Cortex of kidney (tissue), 1 donor: ENCODE data around the gene CSNK1G1.
"Not testable (repeated sequence)": the region's sequence is repeated elsewhere in the genome, so short reads cannot be mapped to it uniquely, and the experiment has no call there.

ENCODE experiments used
- DNase-seq: peaks from one replicate; lab custom pipeline; 2025; lab: John Stamatoyannopoulos, UW

CSNK1G1 gene

DNA sequence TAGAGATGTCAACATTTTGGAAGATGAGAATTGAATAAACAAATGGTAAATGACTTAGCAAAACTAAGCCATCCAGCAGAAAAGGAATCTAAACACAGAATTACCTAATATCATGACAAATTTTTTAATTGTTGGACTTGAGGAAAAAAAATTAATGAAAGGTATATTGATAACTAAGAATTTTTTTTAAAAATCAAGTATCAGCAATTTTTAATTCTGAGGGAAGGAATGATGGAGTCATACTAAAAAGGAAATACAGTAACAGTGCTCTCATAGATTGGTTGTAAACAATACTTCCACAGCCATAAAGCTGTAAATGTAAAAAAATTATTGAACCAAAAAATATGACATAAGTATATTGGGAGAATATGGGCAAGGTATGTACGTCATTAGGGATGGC lies 68.0 kb downstream of the CSNK1G1 start:
- DNase-seq, result no peak

DNA sequence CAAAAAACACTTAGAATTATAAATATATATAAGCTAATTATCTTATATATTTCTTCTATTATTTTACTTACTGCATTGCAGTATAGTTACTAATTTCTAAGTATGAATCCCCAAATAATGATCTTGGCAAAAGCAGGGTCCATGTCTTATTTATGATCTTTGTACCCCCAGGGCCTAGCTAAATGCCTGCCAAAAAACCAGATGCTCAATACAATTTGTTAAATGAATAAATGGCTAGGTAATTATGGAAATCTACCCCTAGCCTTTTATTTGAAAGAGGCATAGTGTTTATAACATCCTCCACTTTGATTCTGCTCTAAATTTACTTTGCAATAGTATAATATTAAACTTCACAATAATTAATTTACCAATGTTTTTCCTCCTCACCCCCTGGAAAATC lies 69.5 kb downstream of the CSNK1G1 start:
- DNase-seq, result no peak

DNA sequence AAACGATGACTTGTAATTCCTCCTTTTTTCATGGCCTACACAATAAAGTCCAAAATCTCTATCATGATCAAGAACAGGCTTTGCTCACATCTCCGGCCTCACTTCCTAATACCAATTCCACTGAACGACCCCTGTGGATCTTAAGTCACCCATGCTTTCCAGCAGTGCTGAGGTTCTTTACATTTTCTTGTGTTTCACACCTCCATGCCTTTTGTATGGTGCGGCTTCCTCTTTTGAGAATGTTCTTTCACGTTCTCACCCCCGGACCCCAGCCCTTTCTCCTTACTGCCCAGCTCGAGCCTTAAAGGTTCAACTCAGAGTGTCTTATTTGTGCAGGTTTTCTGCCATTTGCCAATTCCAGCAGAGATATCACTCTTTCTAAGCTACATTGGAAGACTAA lies 70.1 kb downstream of the CSNK1G1 start:
- no peak for DNase-seq

DNA sequence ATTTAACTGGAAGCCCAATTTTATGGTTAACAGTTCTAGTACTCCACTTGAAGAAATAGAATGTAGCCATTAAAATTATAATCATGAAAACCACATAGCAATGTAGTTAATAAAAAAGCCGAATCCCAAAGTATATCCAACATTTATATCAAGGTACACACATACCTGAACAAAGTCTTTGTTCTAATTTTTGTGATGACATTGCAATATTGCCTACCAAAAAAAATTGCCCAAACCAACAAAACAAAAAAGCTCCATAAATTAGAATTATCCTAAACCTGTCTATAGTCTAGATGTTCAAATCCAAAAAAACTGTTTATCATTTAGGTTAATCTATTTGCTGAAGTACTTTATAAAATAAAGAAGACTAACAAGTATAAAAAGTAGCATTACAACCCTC lies 70.8 kb downstream of the CSNK1G1 start:
- no peak for DNase-seq

DNA sequence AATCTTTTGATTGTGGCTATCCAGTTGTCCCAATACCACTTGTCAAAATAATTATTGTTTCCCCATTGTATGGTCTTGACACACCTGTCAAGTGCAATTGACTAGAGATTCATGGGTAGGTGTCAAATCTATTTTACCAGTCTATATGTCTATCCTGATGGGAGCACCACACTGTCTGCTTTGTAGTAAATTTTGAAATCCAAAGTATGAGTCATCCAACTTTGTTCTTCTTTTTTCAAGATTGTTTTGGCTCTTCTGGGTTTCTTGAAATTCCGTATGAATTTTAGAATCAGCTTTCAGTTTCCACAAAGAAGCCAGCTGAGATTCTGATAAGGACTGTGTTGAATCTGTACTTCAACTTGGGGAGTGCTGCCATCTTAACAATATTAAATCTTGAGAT lies 71.9 kb downstream of the CSNK1G1 start:
- DNase-seq, result no peak

DNA sequence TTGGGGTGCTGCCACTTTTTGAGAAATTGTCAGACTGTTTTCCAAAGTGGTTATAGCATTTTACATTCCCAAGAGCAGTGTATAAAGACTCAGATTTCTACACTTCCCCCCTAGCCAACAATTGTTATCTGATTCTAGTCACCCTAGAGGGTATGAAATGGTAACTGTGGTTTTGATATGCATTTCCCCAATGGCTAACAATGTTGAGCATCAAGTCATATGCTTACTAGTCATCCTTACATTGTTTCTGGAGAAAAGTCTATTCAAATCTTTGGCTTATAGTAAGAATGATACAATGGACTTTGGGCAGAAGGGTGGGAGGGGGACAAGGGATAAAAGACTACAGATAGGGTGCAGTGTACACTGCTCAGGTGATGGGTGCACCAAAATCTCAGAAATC lies 73.3 kb downstream of the CSNK1G1 start:
- no peak for DNase-seq

DNA sequence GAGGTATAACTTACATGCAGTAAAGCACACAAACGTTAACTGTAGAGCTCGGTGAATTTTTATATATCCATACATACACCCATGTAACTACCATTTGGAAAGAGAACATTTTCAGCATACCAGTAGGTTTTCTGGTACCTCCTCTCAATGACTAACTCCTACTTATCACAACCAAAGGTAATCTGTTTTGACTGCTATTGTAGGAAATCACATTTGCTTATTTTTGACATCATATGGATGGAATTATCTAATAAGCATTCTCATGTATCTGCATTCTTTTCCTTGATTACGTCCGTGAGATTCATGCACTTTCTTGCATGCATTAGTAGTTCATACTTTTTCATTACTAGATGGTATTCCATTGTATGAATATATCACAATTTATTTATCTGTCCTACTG lies 76.8 kb downstream of the CSNK1G1 start:
- no peak for DNase-seq

DNA sequence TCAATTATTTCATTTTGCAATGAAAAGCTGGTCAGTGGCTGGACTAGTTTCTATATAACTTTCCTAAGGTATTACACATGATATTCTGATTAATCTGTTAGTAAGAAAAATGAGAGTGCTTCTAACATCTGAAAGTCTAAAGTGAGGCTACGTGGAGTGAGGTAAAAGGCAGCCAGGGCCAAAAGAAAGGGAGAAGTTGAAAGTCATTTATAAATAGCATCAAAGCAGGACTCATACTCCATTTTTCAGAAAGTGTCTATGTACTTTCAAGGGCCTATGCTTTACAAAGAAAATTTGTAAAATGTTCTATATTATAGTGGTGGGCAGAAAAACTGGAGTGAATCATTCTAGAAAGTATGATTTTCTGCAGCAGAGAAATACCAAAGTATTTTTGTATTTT lies 80.0 kb downstream of the CSNK1G1 start:
- no peak for DNase-seq

DNA sequence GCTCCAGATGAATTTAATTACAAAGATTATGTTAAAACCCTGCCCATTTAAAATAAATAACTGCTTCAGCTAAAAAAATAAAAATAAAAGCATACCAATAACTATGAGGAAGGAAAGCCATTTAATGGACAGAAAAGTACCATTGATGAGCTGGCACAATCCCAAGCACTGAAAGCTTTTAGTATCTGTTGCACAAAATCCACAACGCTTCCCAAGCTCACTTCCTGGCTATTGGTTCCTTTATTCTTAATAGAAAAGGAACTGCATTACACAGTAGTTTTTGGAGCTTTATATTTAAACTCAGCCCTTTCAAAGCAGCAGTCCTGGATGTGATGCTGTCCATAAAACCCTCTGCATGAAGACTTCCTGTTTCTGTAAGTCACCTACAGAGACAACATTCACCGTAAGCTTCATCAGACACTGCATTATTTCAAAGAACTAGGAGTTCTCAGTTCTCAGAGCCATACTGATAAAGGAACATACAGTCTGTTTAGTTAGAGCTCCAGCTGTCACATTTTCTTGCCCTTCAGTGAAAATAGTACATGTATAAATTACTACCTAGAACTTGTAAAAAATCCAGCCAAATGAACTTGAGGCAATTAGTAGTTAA lies 81.5 kb downstream of the CSNK1G1 start:
- no peak for DNase-seq

DNA sequence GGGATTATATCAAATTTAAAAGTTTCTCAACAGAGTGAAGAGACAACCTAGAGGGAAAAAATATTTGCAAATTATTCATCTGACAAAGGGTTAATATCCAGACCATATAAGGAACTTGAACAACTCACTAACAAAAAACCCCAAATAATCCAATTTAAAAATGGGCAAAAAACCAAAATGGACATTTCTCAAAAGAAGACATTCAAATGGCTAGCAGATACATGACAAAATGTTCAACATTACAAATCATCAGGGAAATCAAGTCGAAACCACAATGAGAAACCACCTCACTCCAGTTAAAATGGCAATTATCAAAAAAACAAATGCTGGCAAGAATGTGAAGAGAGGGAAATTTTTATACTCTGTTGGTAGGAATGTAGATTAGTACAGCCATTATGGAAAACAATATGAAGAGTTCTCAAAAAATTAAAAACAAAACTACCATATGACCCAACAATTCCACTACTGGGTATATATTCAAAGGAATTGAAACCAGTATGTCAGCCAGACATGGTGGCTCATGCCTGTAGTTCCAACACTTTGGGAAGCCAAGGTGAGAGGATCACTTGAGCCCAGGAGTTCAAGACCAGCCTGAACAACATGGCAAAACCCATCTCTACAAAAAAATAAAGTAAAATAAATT lies 88.5 kb downstream of the CSNK1G1 start:
- no peak for DNase-seq

DNA sequence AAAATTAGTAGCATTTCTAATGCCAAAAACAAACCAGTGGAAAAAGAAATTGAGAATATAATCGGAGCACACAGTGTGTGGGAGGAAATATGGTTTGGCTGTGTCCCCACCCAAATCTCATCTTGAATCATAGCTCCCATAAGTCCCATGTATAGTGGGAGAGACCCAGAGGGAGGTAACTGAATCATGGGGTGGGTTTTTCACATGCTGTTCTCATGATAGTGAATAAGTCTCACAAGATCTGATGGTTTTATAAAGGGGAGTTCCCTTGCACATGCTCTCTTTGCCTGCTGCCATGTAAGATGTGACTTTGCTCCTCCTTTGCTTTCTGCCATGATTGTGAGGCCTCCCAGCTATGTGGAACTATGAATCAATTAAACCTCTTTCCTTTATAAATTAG lies 90.8 kb downstream of the CSNK1G1 start:
- DNase-seq, result not testable (repeated sequence)

DNA sequence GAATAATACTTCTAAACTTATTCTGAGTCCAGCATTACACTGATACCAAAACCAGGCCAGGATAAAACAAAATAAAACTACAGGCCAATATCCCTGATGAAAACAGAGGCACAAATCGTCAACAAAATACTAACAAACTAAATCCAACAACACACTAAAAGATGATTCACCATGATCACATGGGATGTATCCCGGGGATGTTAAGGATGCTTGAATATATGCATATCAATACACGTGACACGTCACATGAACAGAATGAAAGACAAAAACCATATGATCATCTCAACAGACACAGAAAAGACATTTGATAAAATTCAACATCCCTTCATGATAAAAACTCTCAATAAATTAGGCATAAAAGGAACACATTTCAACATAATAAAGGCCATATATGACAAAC lies 91.5 kb downstream of the CSNK1G1 start:
- no peak for DNase-seq

DNA sequence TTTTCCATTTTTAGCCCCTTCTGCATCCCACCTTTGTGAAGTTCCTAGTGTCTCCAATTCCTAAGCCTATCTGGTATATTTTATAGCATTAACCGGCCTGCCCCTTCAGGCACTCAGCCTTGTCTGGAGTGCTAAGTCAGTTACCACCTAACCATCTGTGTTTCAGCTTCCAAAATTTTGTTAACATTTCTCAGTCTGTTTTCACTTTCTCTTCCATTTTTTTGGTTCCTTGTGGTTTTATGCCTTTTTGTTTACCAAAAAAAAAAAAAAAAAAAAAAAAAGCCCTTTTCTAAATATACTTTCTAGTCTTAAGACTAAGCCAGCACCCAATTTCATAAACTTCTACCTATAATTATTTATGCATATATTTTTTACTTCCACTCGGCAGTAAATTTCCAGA lies 92.4 kb downstream of the CSNK1G1 start:
- no peak for DNase-seq

DNA sequence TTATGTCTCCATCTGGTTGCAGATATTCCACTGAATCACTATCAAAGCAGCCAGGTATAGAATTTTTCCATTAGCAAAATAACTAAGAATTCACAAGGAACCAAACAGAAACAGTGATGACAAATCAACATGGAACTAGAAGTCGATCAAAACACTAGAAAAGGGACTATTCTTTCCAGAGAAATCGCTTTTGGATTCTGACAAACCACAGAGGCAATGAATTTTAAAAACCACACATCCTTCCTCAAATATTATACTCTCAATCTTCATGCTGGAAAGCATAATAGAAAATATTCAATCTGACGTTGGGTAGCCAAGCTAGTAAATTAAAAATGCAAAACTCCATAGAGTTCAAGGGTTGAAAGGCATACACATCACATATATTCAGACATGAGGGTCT lies 99.9 kb downstream of the CSNK1G1 start:
- DNase-seq, result no peak

DNA sequence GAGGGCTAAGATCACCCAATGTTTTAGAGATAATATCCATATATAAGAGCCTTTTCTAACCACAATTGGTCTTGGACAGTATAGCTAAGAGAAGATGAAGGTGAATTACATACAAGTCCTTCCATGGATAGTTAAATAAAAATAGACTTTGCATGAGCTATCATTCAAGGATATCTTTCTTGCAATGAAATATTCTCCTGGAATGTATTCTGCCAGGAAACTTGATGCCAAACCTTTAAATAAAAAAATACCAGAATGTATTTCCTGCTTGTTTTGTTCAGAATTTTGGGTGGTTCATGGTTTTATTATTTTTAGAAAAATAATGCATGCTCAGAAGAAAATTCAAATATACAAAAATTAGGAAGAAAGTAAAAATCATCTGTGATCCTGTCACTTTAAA lies 104.3 kb downstream of the CSNK1G1 start:
- no peak for DNase-seq

DNA sequence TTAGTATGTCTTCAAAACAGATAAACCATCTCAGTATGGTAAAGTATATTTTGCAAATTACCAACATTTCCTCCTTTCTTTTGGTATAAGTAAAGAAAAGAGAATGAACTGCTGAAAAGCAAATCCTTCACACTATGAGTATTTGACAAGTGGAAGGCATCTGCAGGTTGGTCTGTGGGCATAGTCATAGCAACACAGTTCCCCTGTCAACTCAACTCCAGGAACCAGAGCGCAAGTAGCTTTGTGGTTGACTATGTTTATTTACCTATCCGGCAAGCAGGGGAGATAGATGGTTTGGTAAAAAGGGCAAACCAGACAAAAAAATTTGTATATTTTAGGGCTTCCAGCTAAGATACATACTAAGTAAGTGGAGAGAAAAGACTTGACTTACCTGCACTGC lies 104.9 kb downstream of the CSNK1G1 start:
- DNase-seq, result no peak

DNA sequence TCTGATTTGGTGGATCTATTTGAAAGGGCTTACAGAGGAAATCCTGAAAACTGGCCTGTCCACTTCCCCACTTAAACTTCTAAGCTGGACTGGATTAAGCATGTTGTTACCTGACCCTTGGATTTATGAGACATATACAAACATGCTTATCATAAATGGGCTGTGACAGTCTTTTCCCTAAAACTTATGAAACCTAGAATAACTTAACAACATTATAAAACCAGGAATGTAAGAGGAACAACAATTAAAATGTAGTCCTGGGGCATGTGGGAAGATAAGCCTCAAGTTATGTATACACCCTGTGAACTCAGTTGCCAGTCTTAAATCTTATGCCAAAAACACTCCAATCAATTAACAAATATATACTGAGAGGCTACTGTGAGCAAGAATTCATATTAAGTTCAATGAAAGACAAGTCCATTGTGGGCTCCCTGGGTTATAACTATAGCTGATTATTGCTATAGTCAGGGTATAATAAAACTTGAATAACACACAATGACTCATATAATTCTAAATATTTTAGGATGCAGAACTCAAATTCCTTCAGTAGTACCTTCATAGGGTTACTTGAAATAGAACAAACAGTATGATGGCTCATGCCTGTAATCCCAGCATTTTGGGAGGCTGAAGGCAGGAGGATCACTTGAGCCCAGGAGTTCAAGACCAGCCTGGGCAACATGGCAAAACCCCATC lies 105.9 kb downstream of the CSNK1G1 start:
- no peak for DNase-seq

DNA sequence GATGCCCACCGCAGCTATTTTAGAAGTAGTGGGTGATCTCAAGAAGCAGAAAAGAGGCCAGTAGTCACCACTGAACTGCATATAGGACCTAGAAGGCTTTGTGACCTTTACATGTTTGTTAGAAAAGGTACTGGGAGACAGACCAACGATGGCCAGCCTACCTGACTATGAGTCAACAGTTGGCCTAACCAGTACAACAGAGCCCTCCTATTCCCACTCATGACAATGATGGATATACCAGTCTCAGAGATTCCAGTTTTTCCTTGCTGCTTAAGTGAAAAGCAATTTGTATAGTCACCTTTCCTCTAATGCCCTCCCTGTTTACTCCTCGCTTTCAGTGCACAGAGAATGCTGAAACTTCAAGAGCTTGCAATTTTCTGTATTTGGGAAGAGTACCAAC lies 106.6 kb downstream of the CSNK1G1 start:
- no peak for DNase-seq

DNA sequence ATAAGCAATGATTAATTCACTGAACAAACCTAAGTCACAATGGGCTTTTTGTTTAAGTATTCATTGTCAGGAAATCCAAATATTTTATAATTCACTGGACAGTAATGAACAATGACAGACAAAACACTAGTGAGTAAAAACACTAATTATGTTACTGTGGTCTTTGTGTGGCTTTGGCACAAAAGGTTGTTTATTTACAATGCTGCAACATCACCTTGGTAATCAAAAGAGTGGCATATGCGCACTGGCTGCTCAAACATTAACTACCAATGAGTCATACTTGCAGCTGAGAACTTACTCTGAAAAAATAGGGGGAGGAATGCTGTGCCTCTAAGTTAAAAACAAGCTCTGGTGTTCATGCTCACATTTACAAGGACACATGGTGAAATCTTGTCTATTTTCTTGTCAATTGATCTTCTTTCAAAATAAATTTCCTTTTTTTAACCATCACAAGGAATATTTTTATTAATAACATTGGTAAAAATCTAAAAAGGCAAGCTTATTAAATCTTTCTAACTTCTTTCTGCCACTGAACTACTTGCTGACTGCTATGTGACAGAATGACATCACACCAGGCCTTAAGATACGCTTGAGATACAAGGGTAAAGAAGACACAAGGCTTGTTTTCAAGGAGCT lies 107.9 kb downstream of the CSNK1G1 start:
- DNase-seq, result no peak

DNA sequence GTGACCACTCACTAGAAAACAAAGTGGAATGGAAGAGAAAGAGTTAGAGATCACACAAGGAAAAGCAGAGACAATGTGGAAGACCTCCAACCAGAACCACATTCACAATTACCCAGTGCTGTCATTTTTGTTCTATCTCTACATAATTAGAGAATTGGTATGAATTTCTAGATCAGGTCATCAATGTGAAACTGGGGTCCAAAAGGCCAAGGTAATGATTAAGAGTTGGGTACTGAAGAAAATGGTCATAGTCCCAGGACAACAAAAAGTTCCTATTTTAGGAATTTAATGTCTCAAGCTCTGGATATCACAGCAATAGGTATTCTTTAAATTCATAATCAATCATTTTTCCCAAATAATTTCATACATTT lies 108.5 kb downstream of the CSNK1G1 start:
- DNase-seq, result no peak

DNA sequence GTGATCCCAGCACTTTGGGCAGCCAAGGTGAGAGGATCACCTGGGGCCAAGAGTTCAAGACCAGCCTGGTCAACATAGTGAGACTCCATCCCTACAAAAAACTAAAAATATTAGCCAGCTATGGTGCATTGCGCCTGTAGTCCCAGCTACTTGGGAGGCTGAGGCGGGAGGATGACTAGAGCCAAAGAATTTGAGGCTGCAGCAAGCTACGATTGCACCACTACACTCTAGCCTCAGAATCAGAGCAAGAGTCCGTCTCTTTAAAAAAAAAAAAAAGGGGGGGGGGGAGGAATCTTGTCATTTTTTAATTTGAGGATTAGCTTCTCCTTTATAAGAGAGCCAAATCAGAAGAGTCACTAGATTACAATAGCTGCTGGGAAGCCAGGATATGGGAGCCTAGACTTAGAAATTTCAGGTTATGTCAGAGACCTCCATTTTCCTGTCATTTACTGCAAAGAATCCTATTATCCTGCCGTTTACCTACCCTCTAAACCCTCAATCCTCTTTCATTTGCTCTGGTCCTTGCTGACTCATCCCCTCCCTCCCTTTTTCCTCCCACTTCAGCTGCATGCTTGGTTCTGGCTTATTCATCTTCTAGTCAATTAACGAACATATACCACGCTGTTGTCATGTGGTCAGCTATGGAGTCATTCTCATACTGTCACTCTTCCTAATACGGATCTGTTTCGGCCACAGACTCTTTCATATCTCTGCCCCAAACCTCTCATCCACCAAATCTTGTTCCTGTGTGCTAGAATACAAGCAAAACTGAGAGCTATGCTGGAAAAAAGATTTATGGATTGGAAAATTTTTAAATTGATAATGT lies 109.4 kb downstream of the CSNK1G1 start:
- no peak for DNase-seq

DNA sequence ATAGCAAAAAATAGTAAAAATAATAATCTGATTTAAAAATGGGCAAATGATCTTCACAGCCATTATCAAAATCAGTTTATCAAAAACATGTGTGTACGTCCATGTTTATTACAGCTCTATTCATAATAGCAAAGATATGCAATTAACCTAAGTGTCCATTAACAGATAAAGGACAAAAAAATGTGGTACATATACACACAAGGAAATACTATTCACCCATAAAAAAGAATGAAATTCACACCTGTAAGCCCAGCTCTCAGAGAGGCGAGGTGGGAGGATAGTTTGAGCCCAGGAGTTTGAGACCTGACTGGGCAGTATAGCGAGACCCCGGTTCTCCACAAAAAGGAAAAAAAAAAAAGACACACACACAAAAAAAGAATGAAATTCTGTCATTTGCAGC lies 110.6 kb downstream of the CSNK1G1 start:
- DNase-seq, result no peak
